HCT116 (cell line): Measurements from ENCODE around the gene CCDC182.

ENCODE experiments used
- CTCF ChIP-seq, 3 experiments: fragments of 200-600 bp in 1 of 3; sonication (generic) in 1 of 3; IDR thresholded peaks in 2 of 3; conservative IDR thresholded peaks in 1 of 3; 2 replicates each; pipeline ENCODE4 v1.5.1; 2012 to 2017; ENCODE audit warnings: low read depth in 2 of 3, low read length in 2 of 3, antibody characterized with exemption in 1 of 3, borderline replicate concordance in 1 of 3, control low read depth in 1 of 3, mild to moderate bottlenecking in 1 of 3, mixed read lengths in 1 of 3, mixed run types in 1 of 3, moderate library complexity in 1 of 3; ENCODE audit not compliant: insufficient read depth in 1 of 3
- EZH2phosphoT487 ChIP-seq: fragments of 200-600 bp; IDR thresholded peaks from 2 replicates; pipeline ENCODE4 v1.6.1; 2018; ENCODE audit warnings: antibody characterized with exemption, borderline replicate concordance
- MAX ChIP-seq: IDR thresholded peaks from 2 replicates; pipeline ENCODE4 v1.6.1; 2012
- POLR2A ChIP-seq: IDR thresholded peaks from 2 replicates; pipeline ENCODE4 v1.7.0; 2011; ENCODE audit warnings: borderline replicate concordance; ENCODE audit not compliant: insufficient read depth, insufficient read length; ENCODE audit errors: extremely low read depth
- SIN3A ChIP-seq: IDR thresholded peaks from 2 replicates; pipeline ENCODE4 v1.6.1; 2012; ENCODE audit warnings: low read depth
- TF ChIP-seq, protein P1 (sequence below): IDR thresholded peaks from 2 replicates; pipeline ENCODE4 v1.6.1; 2012; ENCODE audit warnings: low read depth

DNA sequence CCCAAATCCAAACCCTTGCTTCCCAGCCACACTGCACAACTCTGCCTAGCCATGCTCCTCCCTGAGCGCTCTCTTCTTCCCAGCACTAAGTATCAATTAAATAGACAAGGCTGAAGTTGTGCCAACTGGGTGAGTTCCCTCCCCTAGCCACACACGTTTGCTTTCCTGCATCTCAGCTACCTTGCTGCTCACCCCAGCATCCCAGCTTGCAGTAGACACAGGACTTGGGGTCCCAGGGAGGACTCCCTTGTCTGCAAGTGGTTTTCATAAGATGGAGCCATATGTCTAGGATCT lies 4.9 kb downstream of the CCDC182 start:
- no peak for TF ChIP-seq MAX
- no peak; a peak in 1 of 6 replicates for TF ChIP-seq CTCF (IDR thresholded peaks at IDR 0.05 in 2 of 3, conservative IDR thresholded peaks at IDR 0.05 in 1 of 3; ENCODE audit: borderline replicate concordance in 1 of 3, insufficient read depth in 1 of 3, low read depth in 2 of 3, low read length in 2 of 3)
- TF ChIP-seq EZH2phosphoT487 = no peak
- no peak for TF ChIP-seq SIN3A
- TF ChIP-seq POLR2A = no peak
- TF ChIP-seq, protein P1, sequence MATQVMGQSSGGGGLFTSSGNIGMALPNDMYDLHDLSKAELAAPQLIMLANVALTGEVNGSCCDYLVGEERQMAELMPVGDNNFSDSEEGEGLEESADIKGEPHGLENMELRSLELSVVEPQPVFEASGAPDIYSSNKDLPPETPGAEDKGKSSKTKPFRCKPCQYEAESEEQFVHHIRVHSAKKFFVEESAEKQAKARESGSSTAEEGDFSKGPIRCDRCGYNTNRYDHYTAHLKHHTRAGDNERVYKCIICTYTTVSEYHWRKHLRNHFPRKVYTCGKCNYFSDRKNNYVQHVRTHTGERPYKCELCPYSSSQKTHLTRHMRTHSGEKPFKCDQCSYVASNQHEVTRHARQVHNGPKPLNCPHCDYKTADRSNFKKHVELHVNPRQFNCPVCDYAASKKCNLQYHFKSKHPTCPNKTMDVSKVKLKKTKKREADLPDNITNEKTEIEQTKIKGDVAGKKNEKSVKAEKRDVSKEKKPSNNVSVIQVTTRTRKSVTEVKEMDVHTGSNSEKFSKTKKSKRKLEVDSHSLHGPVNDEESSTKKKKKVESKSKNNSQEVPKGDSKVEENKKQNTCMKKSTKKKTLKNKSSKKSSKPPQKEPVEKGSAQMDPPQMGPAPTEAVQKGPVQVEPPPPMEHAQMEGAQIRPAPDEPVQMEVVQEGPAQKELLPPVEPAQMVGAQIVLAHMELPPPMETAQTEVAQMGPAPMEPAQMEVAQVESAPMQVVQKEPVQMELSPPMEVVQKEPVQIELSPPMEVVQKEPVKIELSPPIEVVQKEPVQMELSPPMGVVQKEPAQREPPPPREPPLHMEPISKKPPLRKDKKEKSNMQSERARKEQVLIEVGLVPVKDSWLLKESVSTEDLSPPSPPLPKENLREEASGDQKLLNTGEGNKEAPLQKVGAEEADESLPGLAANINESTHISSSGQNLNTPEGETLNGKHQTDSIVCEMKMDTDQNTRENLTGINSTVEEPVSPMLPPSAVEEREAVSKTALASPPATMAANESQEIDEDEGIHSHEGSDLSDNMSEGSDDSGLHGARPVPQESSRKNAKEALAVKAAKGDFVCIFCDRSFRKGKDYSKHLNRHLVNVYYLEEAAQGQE = no peak
